HG03520 (cell line): ENCODE results near the gene HEATR5A.
"Not testable (repeated sequence)": the region's sequence is repeated elsewhere in the genome, so short reads cannot be mapped to it uniquely, and the experiment has no call there.

Experiments
- ATAC-seq: cut with Tn5 transposase; IDR thresholded peaks from one replicate; pipeline ENCODE4 v1.9.1; 2021; ENCODE audit warnings: mild to moderate bottlenecking, moderate library complexity; ENCODE audit not compliant: unreplicated experiment

HEATR5A gene

GRCh38 chr14:31261523-31261858, 158.9 kb downstream of the HEATR5A start:
- ATAC-seq: no peak

- not testable (repeated sequence) for ATAC-seq
Measured at GRCh38 chr14:31259040-31259435, 161.3 kb downstream of the HEATR5A start.

GRCh38 chr14:31258427-31259039, 161.8 kb downstream of the HEATR5A start:
- no peak for ATAC-seq

- not testable (repeated sequence) for ATAC-seq
Measured at GRCh38 chr14:31257554-31258426, 162.6 kb downstream of the HEATR5A start.

DNA sequence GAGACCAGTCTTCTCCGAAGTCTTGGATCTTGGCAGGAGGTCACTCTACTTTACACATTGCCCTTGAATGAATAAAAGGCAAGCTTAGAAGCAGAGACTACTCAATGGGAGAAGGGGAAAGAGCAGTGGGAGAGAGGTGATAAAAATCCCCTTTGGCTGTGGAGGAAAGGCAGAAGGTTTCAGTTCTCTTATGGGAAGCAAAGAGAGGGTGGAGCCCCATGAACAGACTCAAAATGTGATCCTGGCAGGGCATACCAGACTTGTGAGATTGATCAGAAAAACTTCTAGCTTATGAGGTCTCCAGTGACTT, 163.2 kb downstream of the HEATR5A start:
- no peak for ATAC-seq

DNA sequence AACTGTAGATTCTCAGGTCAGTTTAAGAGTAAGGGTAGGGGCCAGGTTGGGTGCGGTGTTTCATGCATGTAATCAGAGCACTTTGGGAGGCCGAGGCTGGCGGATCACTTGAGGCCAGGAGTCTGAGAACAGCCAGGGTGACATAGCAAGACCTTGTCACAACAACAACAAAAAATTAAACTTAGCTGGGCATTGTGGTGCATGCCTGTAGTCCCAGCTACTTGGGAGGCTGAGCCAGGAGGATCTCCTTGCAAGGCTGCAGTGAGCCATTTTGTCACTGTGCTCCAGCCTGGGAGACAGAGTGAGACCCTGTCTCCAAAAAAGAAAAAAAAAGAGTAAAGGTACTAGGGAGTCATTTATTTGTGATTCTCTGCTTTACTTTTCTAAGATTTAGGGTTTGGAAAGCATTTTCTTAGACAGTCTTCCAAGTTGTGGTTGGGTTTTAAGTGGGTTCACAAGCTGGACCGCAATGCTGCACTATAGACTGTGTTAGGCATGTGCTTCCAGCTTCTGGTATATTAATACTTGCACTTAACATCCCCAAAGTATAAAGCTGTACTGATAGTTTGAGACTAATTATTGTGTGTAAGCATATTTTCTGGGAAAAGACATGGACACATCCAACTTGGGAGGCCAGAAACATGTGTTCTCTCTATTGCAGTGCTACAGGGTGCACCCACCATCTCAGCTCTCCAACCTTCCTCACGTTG, 163.7 kb downstream of the HEATR5A start:
- ATAC-seq: no peak

- not testable (repeated sequence) for ATAC-seq
Measured at GRCh38 chr14:31255918-31256317, 164.4 kb downstream of the HEATR5A start.

- ATAC-seq: no peak
Measured at GRCh38 chr14:31255286-31255685, 165.1 kb downstream of the HEATR5A start.

DNA sequence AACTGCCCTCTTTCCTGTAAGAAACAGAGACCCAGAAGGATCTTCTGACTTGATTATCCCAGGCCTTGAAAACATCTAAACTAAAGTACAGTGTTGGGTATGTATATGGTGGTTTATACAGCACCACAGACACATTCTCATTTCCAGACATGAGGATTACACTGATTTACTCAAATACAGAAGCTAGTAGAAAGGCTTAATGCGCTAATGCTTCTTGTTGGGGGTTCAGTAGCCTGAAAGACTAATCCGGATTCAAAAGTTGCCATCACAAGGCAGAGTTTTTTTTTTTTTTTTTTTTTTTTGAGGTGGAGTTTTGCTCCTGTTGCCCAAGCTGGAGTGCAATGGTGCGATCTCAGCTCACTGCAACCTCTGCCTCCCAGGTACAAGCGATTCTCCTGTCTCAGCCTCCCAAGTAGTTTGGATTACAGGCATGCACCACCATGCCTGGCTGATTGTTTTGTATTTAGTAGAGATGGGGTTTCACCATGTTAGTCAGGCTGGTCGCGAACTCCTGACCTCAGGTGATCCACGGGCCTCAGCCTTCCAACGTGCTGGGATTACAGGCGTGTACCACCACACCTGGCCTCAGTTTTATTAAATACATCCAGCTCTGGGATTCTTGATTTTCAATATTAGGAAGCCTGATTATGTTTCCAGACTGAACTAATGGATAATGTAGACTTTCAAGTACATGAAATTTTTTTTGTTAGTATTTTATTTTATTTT, 166.4 kb downstream of the HEATR5A start:
- no peak for ATAC-seq

DNA sequence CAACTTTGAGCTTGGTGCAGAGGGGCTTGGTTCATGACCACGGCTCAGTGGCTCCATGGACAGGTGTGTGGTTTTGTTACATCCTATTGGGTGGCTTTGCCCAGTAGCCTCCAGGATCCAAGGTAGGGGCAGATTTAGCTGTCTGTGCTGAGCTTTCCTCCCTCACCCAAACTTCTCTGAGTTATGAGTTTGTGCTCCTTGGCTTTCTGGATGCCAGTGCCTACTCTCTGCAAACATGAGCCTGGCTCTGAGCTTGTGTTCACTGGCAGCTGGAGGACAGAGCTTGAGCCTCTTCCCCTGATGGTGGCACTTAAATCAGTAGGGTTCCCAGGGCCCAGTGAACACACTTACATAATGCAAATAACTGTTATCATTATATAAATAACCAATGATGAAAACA, 167.5 kb downstream of the HEATR5A start:
- no peak for ATAC-seq

GRCh38 chr14:31251028-31251958, 169.1 kb downstream of the HEATR5A start:
- no peak for ATAC-seq

DNA sequence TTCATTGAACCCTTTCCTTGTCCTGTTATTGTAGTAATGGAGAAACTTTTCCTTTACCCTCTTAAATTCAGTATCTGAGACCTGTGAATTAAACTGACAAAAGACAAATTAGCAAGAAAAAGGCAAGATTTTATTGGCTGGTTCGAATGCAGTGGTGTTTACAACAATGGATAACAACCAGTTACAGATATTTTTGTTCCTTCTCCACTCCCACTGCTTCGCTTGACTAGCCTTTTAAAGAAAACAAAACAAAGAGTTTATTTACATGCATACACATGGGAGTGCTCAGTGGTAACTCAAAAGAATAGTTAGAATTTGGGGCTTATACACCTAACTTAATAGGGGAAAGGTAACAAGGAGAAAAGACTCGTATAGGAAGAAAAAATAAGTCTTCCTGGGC, 175.7 kb downstream of the HEATR5A start:
- ATAC-seq: no peak

DNA sequence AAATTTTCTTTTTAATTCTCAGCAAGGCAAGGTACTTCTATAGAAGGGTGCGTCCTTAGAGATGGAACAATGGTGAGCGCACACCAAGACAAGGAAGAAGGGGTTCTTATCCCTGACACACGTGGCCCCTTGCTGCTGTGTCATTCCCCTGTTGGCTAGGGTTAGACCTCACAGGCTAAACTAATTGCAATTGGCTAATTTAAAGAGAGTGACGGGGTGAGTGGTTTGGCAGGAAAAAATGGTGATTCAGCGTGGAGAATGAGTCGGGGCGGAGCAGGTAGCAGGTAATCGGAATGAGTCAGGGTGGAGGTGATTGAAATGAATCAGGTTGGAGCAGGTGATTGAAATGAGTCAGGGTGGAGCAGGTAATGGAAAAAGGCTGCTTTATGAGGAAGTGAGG, 176.5 kb downstream of the HEATR5A start:
- no peak for ATAC-seq

DNA sequence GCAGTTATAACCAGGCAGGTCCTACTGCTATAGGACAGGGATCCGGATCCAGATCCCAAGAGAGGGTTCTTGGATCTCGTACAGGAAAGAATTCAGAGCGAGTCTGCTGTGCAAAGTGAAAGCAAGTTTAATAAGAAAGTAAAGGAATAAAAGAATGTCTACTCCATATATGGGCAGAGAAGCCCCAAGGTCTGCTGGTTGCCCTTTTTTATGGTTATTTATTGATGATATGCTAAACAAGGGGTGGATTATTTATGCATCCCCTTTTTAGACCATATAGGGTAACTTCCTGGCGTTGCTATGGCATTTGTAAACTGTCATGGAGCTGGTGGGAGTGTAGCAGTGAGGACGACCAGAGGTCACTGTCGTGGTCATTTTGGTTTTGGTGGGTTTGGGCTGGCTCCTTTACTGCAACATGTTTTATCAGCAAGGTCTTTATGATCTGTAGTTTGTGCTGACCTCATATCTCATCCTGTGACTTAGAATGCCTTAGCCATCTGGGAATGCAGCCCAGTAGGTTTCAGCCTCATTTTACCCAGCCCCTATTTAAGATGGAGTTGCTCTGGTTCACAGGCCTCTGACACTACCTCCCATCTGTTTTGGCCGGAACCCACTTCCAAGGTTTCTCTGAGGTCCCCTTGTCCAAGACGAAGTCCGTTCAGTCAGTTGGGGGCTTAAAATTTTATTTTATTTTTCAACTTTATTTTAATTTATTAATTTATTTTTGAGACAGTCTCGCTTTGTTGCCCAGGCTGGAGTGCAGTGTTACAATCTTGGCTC, 178.0 kb downstream of the HEATR5A start:
- ATAC-seq: not testable (repeated sequence)
